ENCODE results near the gene DUSP6. TPM values are rescaled to one million over a fixed set of nuclear protein-coding genes. Genes with fewer than 3 reads are reported as not detected.

Gene DUSP6
- total RNA-seq, 4 donors from 2014 or later: 22.9 to 83.4 (median 53.2) TPM

GRCh38 chr12:89379148-89379838, 27.0 kb upstream of the DUSP6 start:
- no peaks in the 10 kb centered on the region for H3K36me3 ChIP-seq
- H3K4me1 ChIP-seq: peaks cover 21 to 80% (median 52%) of the 10 kb centered on the region in 4 donors
- TF ChIP-seq POLR2A (IDR thresholded peaks at IDR 0.05): no peak
- TF ChIP-seq POLR2AphosphoS5 (IDR thresholded peaks at IDR 0.05): no peak
- no peak for TF ChIP-seq EP300 (IDR thresholded peaks at IDR 0.05; ENCODE audit: low read depth)
- TF ChIP-seq, protein P1, sequence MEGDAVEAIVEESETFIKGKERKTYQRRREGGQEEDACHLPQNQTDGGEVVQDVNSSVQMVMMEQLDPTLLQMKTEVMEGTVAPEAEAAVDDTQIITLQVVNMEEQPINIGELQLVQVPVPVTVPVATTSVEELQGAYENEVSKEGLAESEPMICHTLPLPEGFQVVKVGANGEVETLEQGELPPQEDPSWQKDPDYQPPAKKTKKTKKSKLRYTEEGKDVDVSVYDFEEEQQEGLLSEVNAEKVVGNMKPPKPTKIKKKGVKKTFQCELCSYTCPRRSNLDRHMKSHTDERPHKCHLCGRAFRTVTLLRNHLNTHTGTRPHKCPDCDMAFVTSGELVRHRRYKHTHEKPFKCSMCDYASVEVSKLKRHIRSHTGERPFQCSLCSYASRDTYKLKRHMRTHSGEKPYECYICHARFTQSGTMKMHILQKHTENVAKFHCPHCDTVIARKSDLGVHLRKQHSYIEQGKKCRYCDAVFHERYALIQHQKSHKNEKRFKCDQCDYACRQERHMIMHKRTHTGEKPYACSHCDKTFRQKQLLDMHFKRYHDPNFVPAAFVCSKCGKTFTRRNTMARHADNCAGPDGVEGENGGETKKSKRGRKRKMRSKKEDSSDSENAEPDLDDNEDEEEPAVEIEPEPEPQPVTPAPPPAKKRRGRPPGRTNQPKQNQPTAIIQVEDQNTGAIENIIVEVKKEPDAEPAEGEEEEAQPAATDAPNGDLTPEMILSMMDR (IDR thresholded peaks at IDR 0.05): no peak
- peak overlapping the region; percentile 63 to 83 (median 79) for H3K27ac ChIP-seq
- DNase-seq: no peak
- intact Hi-C loops (cut with DNase I; ENCODE audit: low total_unique reads): no loop called here
- no peaks in the 10 kb centered on the region for H3K27me3 ChIP-seq
- 67 to 69% methylated on average over 4 to 6 of the region's 6 CpGs for WGBS, 2 donors (ENCODE audit: low coverage in 1 of 2)
- in situ Hi-C loops (cut with MboI; ENCODE audit: low pct_ligation_motif_present in 1 of 4, low pct_unique_long_range_greater_than_20kb in 1 of 4, low sequenced_read_pairs in 3 of 4): no loop called here
- no peak overlapping the region for H3K4me3 ChIP-seq
- no peaks in the 10 kb centered on the region for H3K9me3 ChIP-seq

DNA sequence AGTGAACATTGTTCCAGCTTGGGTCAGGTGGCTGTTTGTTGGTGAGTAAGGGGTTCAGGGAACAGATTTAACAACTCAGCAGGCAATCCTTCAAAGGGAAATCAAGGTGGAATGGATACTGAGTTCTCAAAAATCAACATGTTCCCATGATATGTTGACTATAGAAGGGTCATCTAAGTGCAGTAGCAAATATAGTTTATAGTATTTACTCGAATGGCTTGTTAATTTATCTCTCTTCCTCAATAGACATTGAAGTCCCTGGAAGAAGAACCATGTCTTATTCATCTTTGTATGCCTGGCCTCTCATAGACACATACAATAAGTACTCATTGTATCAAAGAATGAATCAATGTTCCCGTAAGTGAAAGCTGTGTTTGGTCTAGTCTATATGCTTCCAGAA, 24.5 kb upstream of the DUSP6 start:
- in situ Hi-C loops (cut with MboI; ENCODE audit: low pct_ligation_motif_present in 1 of 4, low pct_unique_long_range_greater_than_20kb in 1 of 4, low sequenced_read_pairs in 3 of 4): no loop called here
- 60 to 73% methylated on average over 2 of the region's 2 CpGs for WGBS, 2 donors (ENCODE audit: low coverage in 1 of 2)
- intact Hi-C loops (cut with DNase I; ENCODE audit: low total_unique reads): no loop called here

DNA sequence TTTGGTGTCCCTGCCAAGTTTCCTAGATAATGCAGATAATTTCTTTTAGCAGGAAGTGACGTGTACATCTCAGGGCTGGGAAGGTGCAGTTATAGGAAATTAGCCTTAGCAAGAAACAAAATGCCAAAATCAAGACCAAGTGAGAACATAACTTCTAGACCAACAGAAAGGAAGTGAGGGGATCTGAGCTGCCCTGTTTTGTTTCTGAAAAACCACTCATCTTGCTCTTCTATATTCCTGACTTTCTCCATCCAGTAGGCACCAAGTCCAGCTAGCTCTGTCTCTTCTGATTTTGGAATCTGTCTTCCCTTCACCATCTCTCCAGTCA, 23.9 kb upstream of the DUSP6 start:
- peak overlapping the region; percentile 77 to 83 (median 79) for H3K27ac ChIP-seq
- intact Hi-C loops (cut with DNase I; ENCODE audit: low total_unique reads) (no loop called here), in situ Hi-C loops (cut with MboI; ENCODE audit: low pct_ligation_motif_present in 1 of 4, low pct_unique_long_range_greater_than_20kb in 1 of 4, low sequenced_read_pairs in 3 of 4) (no loop called here)
- no peak overlapping the region for H3K4me3 ChIP-seq
- H3K36me3 ChIP-seq: no peaks in the 10 kb centered on the region
- H3K9me3 ChIP-seq: no peaks in the 10 kb centered on the region
- WGBS, 2 donors (ENCODE audit: low coverage in 1 of 2): 38 to 56% methylated on average over 1 of the region's 1 CpG
- peaks cover 16 to 75% (median 50%) of the 10 kb centered on the region in 4 donors for H3K4me1 ChIP-seq
- no peaks in the 10 kb centered on the region for H3K27me3 ChIP-seq
- no peak for TF ChIP-seq POLR2A (IDR thresholded peaks at IDR 0.05)
- TF ChIP-seq, protein P1 (IDR thresholded peaks at IDR 0.05): no peak
- TF ChIP-seq POLR2AphosphoS5 (IDR thresholded peaks at IDR 0.05): no peak
- TF ChIP-seq EP300 (IDR thresholded peaks at IDR 0.05; ENCODE audit: low read depth): no peak
- DNase-seq: no peak

More for the DNA sequence above, 24.5 kb upstream of the DUSP6 start:
- H3K27ac ChIP-seq: peak overlapping the region; percentile 77 to 83 (median 79)
- peaks cover 16 to 77% (median 50%) of the 10 kb centered on the region in 4 donors for H3K4me1 ChIP-seq
- H3K4me3 ChIP-seq: no peak overlapping the region
- no peaks in the 10 kb centered on the region for H3K9me3 ChIP-seq
- H3K36me3 ChIP-seq: no peaks in the 10 kb centered on the region
- DNase-seq: no peak
- H3K27me3 ChIP-seq: no peaks in the 10 kb centered on the region
- no peak for TF ChIP-seq EP300 (IDR thresholded peaks at IDR 0.05; ENCODE audit: low read depth)
- no peak for TF ChIP-seq POLR2A (IDR thresholded peaks at IDR 0.05)
- TF ChIP-seq POLR2AphosphoS5 (IDR thresholded peaks at IDR 0.05): no peak
- TF ChIP-seq, protein P1 (IDR thresholded peaks at IDR 0.05): no peak

- 26 to 44% methylated on average over 2 of the region's 2 CpGs for WGBS, 2 donors (ENCODE audit: low coverage in 1 of 2)
- in situ Hi-C loops (cut with MboI; ENCODE audit: low pct_ligation_motif_present in 1 of 4, low pct_unique_long_range_greater_than_20kb in 1 of 4, low sequenced_read_pairs in 3 of 4) (no loop called here), intact Hi-C loops (cut with DNase I; ENCODE audit: low total_unique reads) (no loop called here)
- Histone ChIP-seq H3K4me3 (no peak overlapping the region), H3K27me3 (no peaks in the 10 kb centered on the region), H3K27ac (peak overlapping the region; percentile 59 to 80 (median 68)), H3K9me3 (no peaks in the 10 kb centered on the region), H3K36me3 (no peaks in the 10 kb centered on the region), H3K4me1 (peaks cover 22 to 77% (median 55%) of the 10 kb centered on the region in 4 donors)
- no peak for DNase-seq
- TF ChIP-seq POLR2AphosphoS5 (IDR thresholded peaks at IDR 0.05) (peak in 2 of 3 donors; percentile 15 to 39), POLR2A (IDR thresholded peaks at IDR 0.05) (no peak), EP300 (IDR thresholded peaks at IDR 0.05; ENCODE audit: low read depth) (no peak)
- TF ChIP-seq, protein P1 (IDR thresholded peaks at IDR 0.05): no peak
Measured at GRCh38 chr12:89373763-89374572, 21.7 kb upstream of the DUSP6 start.

Data from transverse colon (tissue), 4 donors.